Measurements from ENCODE around the gene WDTC1.

GRCh38 chr1:27284425-27285273, 50.2 kb downstream of the WDTC1 start:
- TF ChIP-seq CTCF (IDR thresholded peaks at IDR 0.05; ENCODE audit: low read length) (peak; percentile 83), EZH2phosphoT487 (IDR thresholded peaks at IDR 0.05; ENCODE audit: low read length) (no peak)

All from MM.1S (cell line).